Nephron (organoid): ENCODE data around the gene SIRT4.

ENCODE experiments used
- H3K27ac Mint-ChIP-seq, 3 experiments: 2 replicates each; pipeline ENCODE4 v1.8.0; 2020; ENCODE audit warnings: mixed read lengths in 3 of 3, mild to moderate bottlenecking in 2 of 3, moderate library complexity in 1 of 3
- H3K27me3 Mint-ChIP-seq: 2 replicates; pipeline ENCODE4 v1.8.0; 2021; ENCODE audit warnings: low read depth, mild to moderate bottlenecking, moderate library complexity, mixed read lengths
- H3K36me3 Mint-ChIP-seq: 2 replicates; pipeline ENCODE4 v1.8.0; 2020; ENCODE audit warnings: low read depth, mixed read lengths
- H3K4me1 Mint-ChIP-seq: 2 replicates; pipeline ENCODE4 v1.8.0; 2020; ENCODE audit warnings: mixed read lengths
- H3K4me3 Mint-ChIP-seq, 3 experiments: 2 replicates each; pipeline ENCODE4 v1.8.0; 2020; ENCODE audit warnings: mild to moderate bottlenecking in 3 of 3, mixed read lengths in 3 of 3, moderate library complexity in 2 of 3
- H3K9me3 Mint-ChIP-seq: 2 replicates; pipeline ENCODE4 v1.8.0; 2020; ENCODE audit warnings: mixed read lengths
- CTCF ChIP-seq, 3 experiments: fragments of 200-600 bp; sonication (generic); IDR thresholded peaks; one replicate each; pipeline ENCODE4 v1.5.0; 2021; ENCODE audit warnings: antibody characterized with exemption in 3 of 3; ENCODE audit not compliant: unreplicated experiment in 3 of 3

SIRT4 gene

GRCh38 chr12:120276734-120277133 is 25.4 kb upstream of the SIRT4 start:
- Mint-ChIP-seq H3K4me1 (no peaks in the 10 kb centered on the region), H3K27me3 (no peaks in the 10 kb centered on the region), H3K9me3 (peaks cover 7% of the 10 kb centered on the region), H3K27ac (no peak overlapping the region), H3K4me3 (no peak overlapping the region), H3K36me3 (peaks cover 4% of the 10 kb centered on the region)
- no peak for TF ChIP-seq CTCF (IDR thresholded peaks at IDR 0.05; ENCODE audit: unreplicated experiment in 3 of 3)

- Mint-ChIP-seq H3K4me1 (no peaks in the 10 kb centered on the region), H3K4me3 (no peak overlapping the region), H3K27ac (no peak overlapping the region), H3K27me3 (no peaks in the 10 kb centered on the region), H3K36me3 (peaks cover 4% of the 10 kb centered on the region), H3K9me3 (peaks cover 7% of the 10 kb centered on the region)
- TF ChIP-seq CTCF (IDR thresholded peaks at IDR 0.05; ENCODE audit: unreplicated experiment in 3 of 3): no peak
Measured at GRCh38 chr12:120278137-120279069, 23.7 kb upstream of the SIRT4 start.

GRCh38 chr12:120283318-120283717 is 18.8 kb upstream of the SIRT4 start:
- Mint-ChIP-seq H3K9me3 (peaks cover 4% of the 10 kb centered on the region), H3K36me3 (peaks cover 4% of the 10 kb centered on the region), H3K4me1 (no peaks in the 10 kb centered on the region), H3K27ac (no peak overlapping the region), H3K27me3 (peaks cover 3% of the 10 kb centered on the region), H3K4me3 (no peak overlapping the region)
- TF ChIP-seq CTCF (IDR thresholded peaks at IDR 0.05; ENCODE audit: unreplicated experiment in 3 of 3): no peak

- Mint-ChIP-seq H3K27ac (no peak overlapping the region), H3K4me3 (no peak overlapping the region), H3K4me1 (no peaks in the 10 kb centered on the region), H3K27me3 (peaks cover 3% of the 10 kb centered on the region), H3K9me3 (no peaks in the 10 kb centered on the region), H3K36me3 (no peaks in the 10 kb centered on the region)
- TF ChIP-seq CTCF (IDR thresholded peaks at IDR 0.05; ENCODE audit: unreplicated experiment in 3 of 3): no peak
Measured at GRCh38 chr12:120284381-120284780, 17.7 kb upstream of the SIRT4 start.

- H3K27ac Mint-ChIP-seq: no peak overlapping the region
- H3K36me3 Mint-ChIP-seq: no peaks in the 10 kb centered on the region
- peaks cover 3% of the 10 kb centered on the region for H3K27me3 Mint-ChIP-seq
- H3K4me3 Mint-ChIP-seq: no peak overlapping the region
- no peak for TF ChIP-seq CTCF (IDR thresholded peaks at IDR 0.05; ENCODE audit: unreplicated experiment in 3 of 3)
- no peaks in the 10 kb centered on the region for H3K4me1 Mint-ChIP-seq
- no peaks in the 10 kb centered on the region for H3K9me3 Mint-ChIP-seq
Measured at GRCh38 chr12:120286768-120287490, 15.2 kb upstream of the SIRT4 start.
